ENCODE data around the gene VTI1A. TPM values are rescaled to one million over a fixed set of nuclear protein-coding genes. Genes with fewer than 3 reads are reported as not detected.
"Not testable (repeated sequence)": the region's sequence is repeated elsewhere in the genome, so short reads cannot be mapped to it uniquely, and the experiment has no call there.

The VTI1A gene
- total and polyA plus RNA-seq, 3 donors from 2014 or later = 25.5 to 85.9 (median 63.4) TPM

DNA sequence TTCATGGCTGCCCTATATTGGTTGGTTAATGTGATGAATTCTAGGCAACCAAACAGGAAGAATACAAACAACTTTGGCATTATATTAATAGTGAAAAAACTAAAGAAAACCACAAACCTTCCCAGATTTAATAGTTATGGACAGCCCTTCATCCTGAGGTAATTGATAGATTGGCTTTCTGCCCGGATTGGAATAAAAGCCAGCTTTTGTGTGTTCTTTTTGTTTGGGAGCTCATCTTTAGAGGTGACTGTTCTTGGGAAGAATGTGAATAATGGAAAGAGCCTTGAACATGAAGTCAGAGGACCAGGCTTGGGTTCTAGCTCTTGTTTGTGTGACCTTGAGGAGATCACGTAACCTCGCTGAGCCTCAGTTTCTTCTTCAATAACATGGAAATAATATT lies 92.3 kb downstream of the VTI1A start:
- TF ChIP-seq POLR2A (IDR thresholded peaks at IDR 0.05) (no peak), CTCF (IDR thresholded peaks at IDR 0.05) (no peak)
- no peak overlapping the region for H3K27ac ChIP-seq
- no peaks in the 10 kb centered on the region for H3K27me3 ChIP-seq
- H3K9me3 ChIP-seq = no peaks in the 10 kb centered on the region
- WGBS, 2 donors = 76 to 88% methylated on average over 3 of the region's 3 CpGs
- DNase-seq = no peak
- H3K4me1 ChIP-seq = no peaks in the 10 kb centered on the region
- H3K4me3 ChIP-seq = no peak overlapping the region
- intact Hi-C loops (cut with DNase I; ENCODE audit: low total_unique reads) = no loop called here
- H3K36me3 ChIP-seq (ENCODE audit: low read depth, missing control alignments) = no peaks in the 10 kb centered on the region

DNA sequence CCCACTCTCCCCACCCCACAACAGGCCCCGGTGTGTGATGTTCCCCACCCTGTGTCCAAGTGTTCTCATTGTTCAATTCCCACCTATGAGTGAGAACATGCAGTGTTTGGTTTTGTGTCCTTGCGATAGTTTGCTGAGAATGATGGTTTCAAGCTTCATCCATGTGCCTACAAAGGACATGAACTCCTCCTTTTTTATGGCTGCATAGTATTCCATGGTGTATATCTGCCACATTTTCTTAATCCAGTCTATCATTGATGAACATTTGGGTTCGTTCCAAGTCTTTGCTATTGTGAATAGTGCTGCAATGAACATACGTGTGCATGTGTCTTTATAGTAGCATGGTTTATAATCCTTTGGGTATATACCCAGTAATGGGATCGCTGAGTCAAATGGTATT lies 95.8 kb downstream of the VTI1A start:
- H3K9me3 ChIP-seq; DNase-seq; H3K4me1 ChIP-seq; H3K4me3 ChIP-seq; intact Hi-C loops (cut with DNase I; ENCODE audit: low total_unique reads); H3K27ac ChIP-seq; H3K27me3 ChIP-seq; H3K36me3 ChIP-seq (ENCODE audit: low read depth, missing control alignments): not testable (repeated sequence)
- WGBS, 2 donors = 93 to 98% methylated on average over 5 of the region's 5 CpGs

GRCh38 chr10:112546474-112546873 lies 99.5 kb downstream of the VTI1A start:
- 70% methylated on average over 2 of the region's 2 CpGs for WGBS, 2 donors
- no peak for DNase-seq
- no peak for TF ChIP-seq POLR2A (IDR thresholded peaks at IDR 0.05)
- no peak for TF ChIP-seq CTCF (IDR thresholded peaks at IDR 0.05)
- Histone ChIP-seq H3K4me3 (no peak overlapping the region), H3K4me1 (no peaks in the 10 kb centered on the region), H3K9me3 (no peaks in the 10 kb centered on the region), H3K27ac (no peak overlapping the region), H3K36me3 (ENCODE audit: low read depth, missing control alignments) (no peaks in the 10 kb centered on the region), H3K27me3 (no peaks in the 10 kb centered on the region)
- intact Hi-C loops (cut with DNase I; ENCODE audit: low total_unique reads) = no loop called here

GRCh38 chr10:112548535-112549276 lies 101.7 kb downstream of the VTI1A start:
- Histone ChIP-seq H3K36me3 (ENCODE audit: low read depth, missing control alignments) (no peaks in the 10 kb centered on the region), H3K27ac (no peak overlapping the region), H3K4me1 (no peaks in the 10 kb centered on the region), H3K9me3 (no peaks in the 10 kb centered on the region), H3K4me3 (no peak overlapping the region), H3K27me3 (no peaks in the 10 kb centered on the region)
- no peak for DNase-seq
- intact Hi-C loops (cut with DNase I; ENCODE audit: low total_unique reads) = no loop called here
- TF ChIP-seq POLR2A (IDR thresholded peaks at IDR 0.05) (no peak), CTCF (IDR thresholded peaks at IDR 0.05) (no peak)
- 88 to 90% methylated on average over 8 of the region's 8 CpGs for WGBS, 2 donors

GRCh38 chr10:112552593-112553110 lies 105.6 kb downstream of the VTI1A start:
- Histone ChIP-seq H3K36me3 (ENCODE audit: low read depth, missing control alignments) (no peaks in the 10 kb centered on the region), H3K4me3 (no peak overlapping the region), H3K4me1 (no peaks in the 10 kb centered on the region), H3K27me3 (no peaks in the 10 kb centered on the region), H3K27ac (no peak overlapping the region), H3K9me3 (no peaks in the 10 kb centered on the region)
- DNase-seq = no peak
- TF ChIP-seq CTCF (IDR thresholded peaks at IDR 0.05) (no peak), POLR2A (IDR thresholded peaks at IDR 0.05) (no peak)
- 87 to 92% methylated on average over 4 of the region's 4 CpGs for WGBS, 2 donors
- intact Hi-C loops (cut with DNase I; ENCODE audit: low total_unique reads) = no loop called here
